Testis (tissue), 2 donors: ENCODE results near the gene ARHGAP26.

ENCODE experiments used
- CTCF ChIP-seq, 3 experiments: fragments of 450-650 bp in 2 of 3; fragments of 200-600 bp in 1 of 3; sonication (generic) in 1 of 3; IDR thresholded peaks; one replicate each; pipeline ENCODE4 v1.5.1; 2016 to 2019; ENCODE audit warnings: antibody characterized with exemption in 3 of 3, mild to moderate bottlenecking in 2 of 3, moderate library complexity in 1 of 3
- POLR2A ChIP-seq: fragments of 450-650 bp; IDR thresholded peaks from one replicate; pipeline ENCODE4 v1.6.1; 2017; ENCODE audit warnings: antibody characterized with exemption, mild to moderate bottlenecking, moderate library complexity

- TF ChIP-seq CTCF (IDR thresholded peaks at IDR 0.05) (no peak), POLR2A (no peak)
Measured at GRCh38 chr5:143021595-143021994, 251.4 kb downstream of the ARHGAP26 start.
